ENCODE results near the gene SLC12A6.
A peak's percentile ranks its signal among the peaks of the same experiment; 100 is the strongest.

Gene SLC12A6

GRCh38 chr15:34233614-34234013 lies 104.0 kb downstream of the SLC12A6 start:
- Histone ChIP-seq H3K79me2 (ENCODE audit: insufficient read depth, low read length) (no peaks in the 10 kb centered on the region), H3K4me3 (ENCODE audit: low read length, poor library complexity, severe bottlenecking) (no peak overlapping the region), H3K9me2 (replicated peaks; ENCODE audit: low read depth, low read length) (no peaks in the 10 kb centered on the region), H3K4me1 (ENCODE audit: insufficient read depth, low read length, poor library complexity, severe bottlenecking) (no peaks in the 10 kb centered on the region), H3K9ac (ENCODE audit: low read depth, low read length, poor library complexity, severe bottlenecking) (no peak overlapping the region), H3K4me2 (ENCODE audit: low read depth, low read length, poor library complexity, severe bottlenecking) (no peak overlapping the region), H3F3A (ENCODE audit: low read depth) (peaks cover 4% of the 10 kb centered on the region; the same call in 1 of the 2 replicates), H3K36me3 (ENCODE audit: insufficient read depth, low read length) (peaks cover 86% of the 10 kb centered on the region), H4K20me1 (ENCODE audit: insufficient read depth, low read length, poor library complexity, severe bottlenecking) (no peaks in the 10 kb centered on the region), H3K27me3 (ENCODE audit: insufficient read depth, low read length, poor library complexity, severe bottlenecking) (no peaks in the 10 kb centered on the region), H3K9me3 (ENCODE audit: insufficient read depth, low read depth, low read length) (no peaks in the 10 kb centered on the region), H2AFZ (ENCODE audit: low read length) (no peak overlapping the region)
- TF ChIP-seq CTCF (conservative IDR thresholded peaks at IDR 0.05; ENCODE audit: low read length), result no peak
- TF ChIP-seq EZH2phosphoT487 (IDR thresholded peaks at IDR 0.05; ENCODE audit: borderline replicate concordance), result no peak

GRCh38 chr15:34223904-34224596 lies 113.5 kb downstream of the SLC12A6 start:
- Histone ChIP-seq H3K27me3 (ENCODE audit: insufficient read depth, low read length, poor library complexity, severe bottlenecking) (no peaks in the 10 kb centered on the region), H3K9me2 (replicated peaks; ENCODE audit: low read depth, low read length) (no peaks in the 10 kb centered on the region), H3K9me3 (ENCODE audit: insufficient read depth, low read depth, low read length) (no peaks in the 10 kb centered on the region), H3K4me2 (ENCODE audit: low read depth, low read length, poor library complexity, severe bottlenecking) (peak overlapping the region; percentile 95), H3F3A (ENCODE audit: low read depth) (no peaks in the 10 kb centered on the region), H3K9ac (ENCODE audit: low read depth, low read length, poor library complexity, severe bottlenecking) (peak overlapping the region; percentile 89), H3K79me2 (ENCODE audit: insufficient read depth, low read length) (peaks cover 35% of the 10 kb centered on the region), H3K36me3 (ENCODE audit: insufficient read depth, low read length) (no peaks in the 10 kb centered on the region), H2AFZ (ENCODE audit: low read length) (peak overlapping the region; percentile 96), H4K20me1 (ENCODE audit: insufficient read depth, low read length, poor library complexity, severe bottlenecking) (no peaks in the 10 kb centered on the region), H3K4me1 (ENCODE audit: insufficient read depth, low read length, poor library complexity, severe bottlenecking) (peaks cover 24% of the 10 kb centered on the region), H3K4me3 (ENCODE audit: low read length, poor library complexity, severe bottlenecking) (peak overlapping the region; percentile 90)
- no peak for TF ChIP-seq CTCF (conservative IDR thresholded peaks at IDR 0.05; ENCODE audit: low read length)

- Histone ChIP-seq H4K20me1 (ENCODE audit: insufficient read depth, low read length, poor library complexity, severe bottlenecking) (no peaks in the 10 kb centered on the region), H3K4me1 (ENCODE audit: insufficient read depth, low read length, poor library complexity, severe bottlenecking) (peaks cover 10% of the 10 kb centered on the region), H3K79me2 (ENCODE audit: insufficient read depth, low read length) (no peaks in the 10 kb centered on the region), H3K9me2 (replicated peaks; ENCODE audit: low read depth, low read length) (no peaks in the 10 kb centered on the region), H3K36me3 (ENCODE audit: insufficient read depth, low read length) (no peaks in the 10 kb centered on the region), H3K4me2 (ENCODE audit: low read depth, low read length, poor library complexity, severe bottlenecking) (no peak overlapping the region), H3K27me3 (ENCODE audit: insufficient read depth, low read length, poor library complexity, severe bottlenecking) (no peaks in the 10 kb centered on the region), H3K9me3 (ENCODE audit: insufficient read depth, low read depth, low read length) (no peaks in the 10 kb centered on the region), H3K9ac (ENCODE audit: low read depth, low read length, poor library complexity, severe bottlenecking) (no peak overlapping the region), H3K4me3 (ENCODE audit: low read length, poor library complexity, severe bottlenecking) (no peak overlapping the region), H2AFZ (ENCODE audit: low read length) (no peak overlapping the region), H3F3A (ENCODE audit: low read depth) (no peaks in the 10 kb centered on the region)
- TF ChIP-seq CTCF (conservative IDR thresholded peaks at IDR 0.05; ENCODE audit: low read length) (no peak), EZH2phosphoT487 (IDR thresholded peaks at IDR 0.05; ENCODE audit: borderline replicate concordance) (no peak)
Observed at GRCh38 chr15:34217587-34218225, 119.9 kb downstream of the SLC12A6 start.
